SK-N-MC (cell line): ENCODE measurements around the gene RPS8.

Source experiments
- EZH2 ChIP-seq: fragments of 200-600 bp; sonication (generic); IDR thresholded peaks from one replicate; pipeline ENCODE4 v1.6.1; 2017; ENCODE audit warnings: antibody characterized with exemption
- FOXP2 ChIP-seq: optimal IDR thresholded peaks from 2 replicates; pipeline ENCODE3; 2011; ENCODE audit warnings: mild to moderate bottlenecking, moderate library complexity; ENCODE audit not compliant: insufficient read depth; ENCODE audit errors: extremely low read length, control extremely low read depth

DNA sequence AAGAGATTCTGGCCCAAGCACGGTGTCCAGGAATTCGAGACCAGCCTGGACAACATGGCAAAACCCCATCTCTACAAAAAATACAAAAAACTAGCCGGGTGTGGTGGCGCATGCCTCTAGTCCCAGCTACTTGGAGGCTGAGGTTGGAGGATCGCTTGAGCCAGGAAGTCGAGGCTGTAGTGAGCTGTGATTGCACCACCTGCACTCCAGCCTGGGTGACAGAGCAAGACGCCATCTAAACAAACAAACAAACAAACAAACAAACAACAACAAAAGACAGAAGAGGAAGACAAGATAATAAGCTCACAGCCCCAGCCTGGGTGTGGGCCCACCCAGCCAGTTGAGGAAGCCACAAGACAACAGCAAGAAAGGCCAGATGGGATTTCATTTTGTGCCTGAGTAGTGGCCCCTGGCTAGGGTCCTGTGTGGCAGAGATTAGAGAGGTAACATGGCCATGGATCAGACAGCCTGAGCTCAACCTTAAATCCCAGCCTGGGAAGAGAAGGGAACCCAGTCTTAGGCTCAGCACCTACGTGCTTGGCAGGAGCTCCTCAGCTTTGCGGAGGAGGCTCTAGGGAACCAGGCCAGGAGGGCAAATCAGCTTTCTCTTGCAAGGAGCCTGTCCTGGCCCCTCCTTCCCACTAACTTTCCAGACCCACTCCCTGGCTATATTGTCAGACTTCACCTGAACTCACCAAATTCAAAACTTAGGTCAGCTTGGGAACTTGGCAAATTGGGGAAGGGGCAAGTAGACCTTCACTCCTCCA is 17.6 kb downstream of the RPS8 start:
- TF ChIP-seq EZH2 (no peak), FOXP2 (no peak)
